OCI-LY1 (cell line): Measurements from ENCODE around the gene CPEB2.

Source experiments
- EZH2 ChIP-seq: fragments of 200-600 bp; sonication (generic), shearing (Covaris generic); IDR thresholded peaks from 2 replicates; pipeline ENCODE4 v1.8.0; 2017; ENCODE audit warnings: borderline replicate concordance, mixed run types, mild to moderate bottlenecking, antibody characterized with exemption, low read length, moderate library complexity, mixed read lengths
- TF ChIP-seq, protein P1 (sequence below): fragments of 200-600 bp; sonication (generic), shearing (Covaris generic); IDR thresholded peaks from 2 replicates; pipeline ENCODE4 v1.5.1; 2017; ENCODE audit warnings: mild to moderate bottlenecking, antibody characterized with exemption, low read length, moderate library complexity, mixed read lengths

DNA sequence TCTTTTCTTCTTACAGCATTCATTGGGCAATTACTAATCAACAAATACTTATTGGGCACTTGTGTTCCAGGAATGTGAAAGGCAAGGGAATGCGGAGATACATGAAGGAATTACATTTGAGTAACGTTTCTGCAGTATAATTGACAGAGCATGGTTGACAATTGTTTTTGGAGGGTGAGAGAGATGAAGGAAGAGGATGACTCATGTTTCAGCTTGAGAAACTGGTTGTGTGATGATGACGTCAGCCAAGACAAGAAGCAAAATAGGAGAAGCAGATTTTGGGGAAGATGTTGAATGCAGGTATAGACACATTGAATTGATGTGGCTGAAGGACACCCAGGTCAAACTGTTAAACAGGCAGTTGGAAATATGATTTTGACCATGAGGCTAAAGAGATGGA lies 8.0 kb upstream of the CPEB2 start:
- TF ChIP-seq, protein P1, sequence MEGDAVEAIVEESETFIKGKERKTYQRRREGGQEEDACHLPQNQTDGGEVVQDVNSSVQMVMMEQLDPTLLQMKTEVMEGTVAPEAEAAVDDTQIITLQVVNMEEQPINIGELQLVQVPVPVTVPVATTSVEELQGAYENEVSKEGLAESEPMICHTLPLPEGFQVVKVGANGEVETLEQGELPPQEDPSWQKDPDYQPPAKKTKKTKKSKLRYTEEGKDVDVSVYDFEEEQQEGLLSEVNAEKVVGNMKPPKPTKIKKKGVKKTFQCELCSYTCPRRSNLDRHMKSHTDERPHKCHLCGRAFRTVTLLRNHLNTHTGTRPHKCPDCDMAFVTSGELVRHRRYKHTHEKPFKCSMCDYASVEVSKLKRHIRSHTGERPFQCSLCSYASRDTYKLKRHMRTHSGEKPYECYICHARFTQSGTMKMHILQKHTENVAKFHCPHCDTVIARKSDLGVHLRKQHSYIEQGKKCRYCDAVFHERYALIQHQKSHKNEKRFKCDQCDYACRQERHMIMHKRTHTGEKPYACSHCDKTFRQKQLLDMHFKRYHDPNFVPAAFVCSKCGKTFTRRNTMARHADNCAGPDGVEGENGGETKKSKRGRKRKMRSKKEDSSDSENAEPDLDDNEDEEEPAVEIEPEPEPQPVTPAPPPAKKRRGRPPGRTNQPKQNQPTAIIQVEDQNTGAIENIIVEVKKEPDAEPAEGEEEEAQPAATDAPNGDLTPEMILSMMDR, result no peak
- TF ChIP-seq EZH2, result no peak
